ENCODE measurements around the gene DAAM2. TPM values are rescaled to one million over a fixed set of nuclear protein-coding genes. Genes with fewer than 3 reads are reported as not detected.

The DAAM2 gene
- polyA plus RNA-seq, 1 donor (not counting 4 experiments of a cell fraction or from before 2014, with no cell fraction given) = not detected

GRCh38 chr6:39891353-39891752 lies 99.2 kb downstream of the DAAM2 start:
- dilution Hi-C loops (cut with MboI; ENCODE audit: extremely low pct_ligation_motif_present, low sequenced_read_pairs) = no loop called here
- TF ChIP-seq CTCF (optimal IDR thresholded peaks at IDR 0.05 in 1 of 3, IDR thresholded peaks at IDR 0.05 in 1 of 3, conservative IDR thresholded peaks at IDR 0.05 in 1 of 3; ENCODE audit: extremely low read depth in 1 of 3, insufficient read depth in 2 of 3, low read length in 3 of 3) (no peak), EZH2 (IDR thresholded peaks at IDR 0.05; ENCODE audit: low read length) (no peak)
- H3K4me3 ChIP-seq (ENCODE audit: control insufficient read depth in 2 of 3, extremely low read depth in 1 of 3, insufficient read depth in 2 of 3, low read depth in 1 of 3, low read length in 3 of 3) = no peak overlapping the region
- no peaks in the 10 kb centered on the region for H3K27me3 ChIP-seq (ENCODE audit: control insufficient read depth, extremely low read depth, insufficient read depth, low read length)
- no peaks in the 10 kb centered on the region for H3K79me2 ChIP-seq (ENCODE audit: control insufficient read depth, insufficient read depth, low read length)
- no peak overlapping the region for H3K27ac ChIP-seq (ENCODE audit: control insufficient read depth, insufficient read depth, low read length)
- no peaks in the 10 kb centered on the region for H3K4me1 ChIP-seq (ENCODE audit: control insufficient read depth, extremely low read depth, insufficient read depth, low read length)
- no peaks in the 10 kb centered on the region for H4K20me1 ChIP-seq (ENCODE audit: control insufficient read depth, extremely low read depth, insufficient read depth, low read length)
- no peak overlapping the region for H3K4me2 ChIP-seq (ENCODE audit: control insufficient read depth, extremely low read depth, insufficient read depth, low read depth, low read length)
- H3K9me1 ChIP-seq (ENCODE audit: control insufficient read depth, extremely low read depth, insufficient read depth, low read length) = no peaks in the 10 kb centered on the region
- FAIRE-seq (no peak), DNase-seq (ENCODE audit: low read depth, low spot score) (no peak)
- no peaks in the 10 kb centered on the region for H3K36me3 ChIP-seq (ENCODE audit: control insufficient read depth in 2 of 2, extremely low read depth in 1 of 2, insufficient read depth in 2 of 2, low read length in 2 of 2)
- H3K9me3 ChIP-seq (ENCODE audit: control insufficient read depth, low read depth, low read length) = no peaks in the 10 kb centered on the region
- no peak overlapping the region for H3K9ac ChIP-seq (ENCODE audit: control insufficient read depth, extremely low read depth, insufficient read depth, low read length)
- no peak overlapping the region for H2AFZ ChIP-seq (ENCODE audit: control insufficient read depth, low read length)

GRCh38 chr6:39891976-39892375 lies 99.8 kb downstream of the DAAM2 start:
- dilution Hi-C loops (cut with MboI; ENCODE audit: extremely low pct_ligation_motif_present, low sequenced_read_pairs) = no loop called here
- Histone ChIP-seq H3K27ac (ENCODE audit: control insufficient read depth, insufficient read depth, low read length) (no peak overlapping the region), H3K79me2 (ENCODE audit: control insufficient read depth, insufficient read depth, low read length) (no peaks in the 10 kb centered on the region), H2AFZ (ENCODE audit: control insufficient read depth, low read length) (no peak overlapping the region), H4K20me1 (ENCODE audit: control insufficient read depth, extremely low read depth, insufficient read depth, low read length) (no peaks in the 10 kb centered on the region), H3K9ac (ENCODE audit: control insufficient read depth, extremely low read depth, insufficient read depth, low read length) (no peak overlapping the region), H3K9me1 (ENCODE audit: control insufficient read depth, extremely low read depth, insufficient read depth, low read length) (no peaks in the 10 kb centered on the region), H3K27me3 (ENCODE audit: control insufficient read depth, extremely low read depth, insufficient read depth, low read length) (no peaks in the 10 kb centered on the region), H3K36me3 (ENCODE audit: control insufficient read depth in 2 of 2, extremely low read depth in 1 of 2, insufficient read depth in 2 of 2, low read length in 2 of 2) (no peaks in the 10 kb centered on the region), H3K4me2 (ENCODE audit: control insufficient read depth, extremely low read depth, insufficient read depth, low read depth, low read length) (no peak overlapping the region), H3K4me3 (ENCODE audit: control insufficient read depth in 2 of 3, extremely low read depth in 1 of 3, insufficient read depth in 2 of 3, low read depth in 1 of 3, low read length in 3 of 3) (no peak overlapping the region), H3K9me3 (ENCODE audit: control insufficient read depth, low read depth, low read length) (no peaks in the 10 kb centered on the region), H3K4me1 (ENCODE audit: control insufficient read depth, extremely low read depth, insufficient read depth, low read length) (no peaks in the 10 kb centered on the region)
- no peak for DNase-seq (ENCODE audit: low read depth, low spot score)
- no peak for FAIRE-seq
- TF ChIP-seq EZH2 (IDR thresholded peaks at IDR 0.05; ENCODE audit: low read length) (no peak), CTCF (optimal IDR thresholded peaks at IDR 0.05 in 1 of 3, IDR thresholded peaks at IDR 0.05 in 1 of 3, conservative IDR thresholded peaks at IDR 0.05 in 1 of 3; ENCODE audit: extremely low read depth in 1 of 3, insufficient read depth in 2 of 3, low read length in 3 of 3) (no peak)
